T-cell (primary cell): ENCODE data around the gene ACSF3. TPM values are rescaled to one million over a fixed set of nuclear protein-coding genes. Genes with fewer than 3 reads are reported as not detected.

Experiments used
- ATAC-seq, 4 experiments: fragments of 200-7000 bp in 3 of 4; fragments of 150-1000 bp in 1 of 4; cut with Tn5 transposase; replicated peaks in 1 of 4; 1 replicate in 3 of 4; 2 replicates in 1 of 4; pipeline ENCODE4 v1.10.0; 2021; ENCODE audit warnings: moderate library complexity in 3 of 4, mild to moderate bottlenecking in 2 of 4, moderate number of reproducible peaks in 1 of 4
- CTCF ChIA-PET, 2 donors: fragments of 300-600 bp; sonication (Branson Sonifier 250); formaldehyde crosslinking; loops; one replicate each; lab custom pipeline; 2022; ENCODE audit warnings: antibody characterized with exemption in 2 of 2; lab: Charles Lee
- POLR2A ChIA-PET, 2 donors: fragments of 300-600 bp; sonication (Branson Sonifier 250); formaldehyde crosslinking; loops; one replicate each; lab custom pipeline; 2022; ENCODE audit warnings: antibody characterized with exemption in 2 of 2; lab: Charles Lee
- DNase-seq, 35 experiments: peaks; one replicate each; pipeline versions ENCODE4 v3.0.0 to v3.0.0-alpha.2; 2013 to 2023
- H3K27ac ChIP-seq: one replicate; pipeline ENCODE4 v1.5.1; 2013; ENCODE audit warnings: low read length
- H3K27me3 ChIP-seq, 2 experiments: replicated peaks in 1 of 2; 1 replicate in 1 of 2; 2 replicates in 1 of 2; pipeline versions ENCODE4 v1.6.1 to v1.7.0; 2013; ENCODE audit warnings: low read length in 1 of 2, mixed read lengths in 1 of 2; ENCODE audit not compliant: control insufficient read depth in 2 of 2, insufficient read depth in 2 of 2; ENCODE audit errors: extremely low read depth in 1 of 2
- H3K36me3 ChIP-seq, 2 donors: 1 replicate in 1 of 2; 2 replicates in 1 of 2; pipeline versions ENCODE4 v1.6.1 to v1.7.0; 2013; ENCODE audit warnings: low read length in 1 of 2; ENCODE audit not compliant: control insufficient read depth in 2 of 2, insufficient read depth in 1 of 2; ENCODE audit errors: extremely low read depth in 1 of 2
- H3K4me1 ChIP-seq, 2 experiments: 1 replicate in 1 of 2; 2 replicates in 1 of 2; pipeline versions ENCODE4 v1.6.1 to v1.7.0; 2013; ENCODE audit warnings: low read length in 2 of 2, mixed read lengths in 1 of 2; ENCODE audit not compliant: insufficient read depth in 2 of 2, control insufficient read depth in 1 of 2; ENCODE audit errors: extremely low read depth in 1 of 2
- H3K4me3 ChIP-seq, 2 donors: 1 replicate in 1 of 2; 2 replicates in 1 of 2; pipeline versions ENCODE4 v1.5.1 to v1.7.0; 2013; ENCODE audit warnings: mild to moderate bottlenecking in 2 of 2, low read length in 1 of 2, moderate library complexity in 1 of 2; ENCODE audit not compliant: control insufficient read depth in 1 of 2; ENCODE audit errors: extremely low read depth in 1 of 2
- H3K9me3 ChIP-seq: 2 replicates; pipeline ENCODE4 v1.7.0; 2013
- H3K27ac Mint-ChIP-seq, 2 donors: one replicate each; pipeline ENCODE4 v1.8.0; 2020 to 2021; ENCODE audit warnings: mild to moderate bottlenecking in 2 of 2, mixed read lengths in 2 of 2
- H3K27me3 Mint-ChIP-seq, 2 donors: one replicate each; pipeline ENCODE4 v1.8.0; 2021 to 2022; ENCODE audit warnings: mixed read lengths in 2 of 2
- H3K36me3 Mint-ChIP-seq: one replicate; pipeline ENCODE4 v1.8.0; 2021; ENCODE audit warnings: mixed read lengths
- H3K4me1 Mint-ChIP-seq, 3 donors: one replicate each; pipeline ENCODE4 v1.8.0; 2020 to 2022; ENCODE audit warnings: mixed read lengths in 3 of 3, mild to moderate bottlenecking in 1 of 3
- H3K4me3 Mint-ChIP-seq, 3 donors: one replicate each; pipeline ENCODE4 v1.8.0; 2020 to 2022; ENCODE audit warnings: mild to moderate bottlenecking in 3 of 3, mixed read lengths in 3 of 3, moderate library complexity in 3 of 3
- H3K9me3 Mint-ChIP-seq, 3 donors: one replicate each; pipeline ENCODE4 v1.8.0; 2020 to 2022; ENCODE audit warnings: mixed read lengths in 3 of 3
- WGBS: methylation state at CpG from one replicate; pipeline ENCODE4 v1.1.5; 2013; ENCODE audit warnings: missing lambda C conversion rate; ENCODE audit not compliant: insufficient coverage; 5-methylcytosine and 5-hydroxymethylcytosine counted together
- total RNA-seq, 35 experiments: library from RNA in 6 of 35; stranded (reverse) in 6 of 35; fragments of 120-200 nt in 1 of 35; gene quantifications; one replicate each; pipeline versions ENCODE4 v1.2.1 to v1.2.4 and lab custom pipeline; 2013 to 2026

ACSF3 gene
- total RNA-seq, 5 donors from 2014 or later (not counting 1 experiment from before 2014, with no cell fraction given), result 70.5 to 102 (median 79.9) TPM

DNA sequence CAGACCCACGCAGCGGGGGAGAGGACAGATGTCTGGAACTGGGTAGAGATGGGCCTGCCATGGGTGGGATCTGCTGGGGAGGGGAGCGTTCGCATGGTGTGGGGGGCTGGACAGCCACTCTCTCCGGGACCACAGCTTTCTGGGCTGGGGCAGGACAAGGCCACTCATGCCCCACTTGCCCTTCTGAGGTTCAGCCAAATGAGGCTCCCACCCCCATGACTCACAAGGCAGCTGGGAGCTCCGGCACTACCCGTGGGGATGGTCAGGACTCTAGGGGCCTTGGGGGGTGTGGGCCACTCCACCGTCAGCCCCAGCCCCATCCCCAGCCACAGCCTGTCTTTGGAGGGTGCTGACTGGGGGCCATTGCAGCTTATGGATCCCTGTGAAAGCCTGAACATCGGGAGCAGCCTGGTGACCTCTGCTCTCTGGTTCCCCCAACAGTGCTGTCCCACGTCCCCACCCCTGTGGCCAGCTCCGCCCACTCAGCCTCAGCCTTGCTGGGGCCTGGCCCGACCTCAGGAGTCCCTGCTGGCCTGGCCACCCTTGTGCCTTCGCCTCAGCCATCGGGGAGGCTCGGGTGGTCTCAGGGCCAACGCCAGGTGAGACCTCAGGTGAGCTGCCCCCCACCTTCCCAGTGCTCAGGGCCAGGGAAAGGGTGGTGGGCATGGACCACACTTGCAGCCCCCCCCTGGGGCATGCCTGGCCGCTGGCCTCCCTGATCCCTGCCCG lies 73.2 kb downstream of the ACSF3 start:
- POLR2A ChIA-PET, result no interaction called here
- WGBS, result 71% methylated on average over 11 of the region's 18 CpGs

DNA sequence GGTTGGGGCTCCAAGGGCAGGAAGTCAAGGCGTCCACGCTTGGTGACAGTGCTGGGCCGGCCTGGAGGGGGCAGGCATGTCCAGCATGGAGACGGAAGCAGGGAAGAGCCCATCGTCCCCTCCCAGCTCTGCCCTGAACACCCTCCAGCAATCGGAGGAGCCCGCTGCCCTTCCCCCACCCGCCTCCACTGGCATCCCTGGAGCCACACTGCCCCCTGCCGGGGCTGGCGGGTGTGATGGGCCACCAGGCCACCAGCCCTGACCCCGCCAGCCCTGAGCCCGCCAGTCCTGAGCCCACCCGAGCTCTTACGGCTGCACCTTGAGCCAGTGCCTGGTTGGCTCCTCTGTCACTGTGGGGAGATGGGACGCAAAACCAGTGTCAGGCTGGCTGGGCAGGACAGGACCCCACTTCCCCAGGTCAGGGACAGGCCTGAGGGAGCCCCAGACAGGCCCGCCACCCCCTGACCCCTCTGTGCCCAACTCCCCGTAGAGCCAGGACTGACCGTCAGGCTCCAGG lies 73.8 kb downstream of the ACSF3 start:
- POLR2A ChIA-PET, result no interaction called here
- Histone ChIP-seq H3K4me1 (peaks cover 10 to 37% of the 10 kb centered on the region in 2 experiments), H3K9me3 (no peaks in the 10 kb centered on the region), H3K27ac (no peak overlapping the region), H3K27me3 (peaks cover 0 to 50% of the 10 kb centered on the region in 2 experiments), H3K4me3 (no peak overlapping the region), H3K36me3 (no peaks in the 10 kb centered on the region)
- no peaks in the 10 kb centered on the region for H3K36me3 Mint-ChIP-seq
- CTCF ChIA-PET, result interaction anchor here in 1 of 2 donors (0.7 to 1.0 kb wide), 2 partner anchors 357 to 386 kb away, joined by 3 to 4 read pairs; no protein-coding TSS in a partner anchor
- no peak overlapping the region for H3K4me3 Mint-ChIP-seq
- peaks cover 7 to 12% (median 10%) of the 10 kb centered on the region in 3 donors for H3K4me1 Mint-ChIP-seq
- H3K27ac Mint-ChIP-seq, result no peak overlapping the region
- peaks cover 0 to 7% of the 10 kb centered on the region in 2 donors for H3K27me3 Mint-ChIP-seq
- H3K9me3 Mint-ChIP-seq, result no peaks in the 10 kb centered on the region
- 18% methylated on average over 17 of the region's 18 CpGs for WGBS
- ATAC-seq (peak in 3 of 4 experiments; percentile 17 to 24 (median 23)), DNase-seq (peak; percentile 48 to 89 (median 77))

More for the DNA sequence above, 73.2 kb downstream of the ACSF3 start:
- peaks cover 10 to 33% of the 10 kb centered on the region in 2 experiments for H3K4me1 ChIP-seq
- Mint-ChIP-seq H3K27me3 (peaks cover 0 to 7% of the 10 kb centered on the region in 2 donors), H3K4me3 (no peak overlapping the region), H3K36me3 (no peaks in the 10 kb centered on the region), H3K9me3 (no peaks in the 10 kb centered on the region), H3K27ac (no peak overlapping the region), H3K4me1 (peaks cover 7 to 12% (median 10%) of the 10 kb centered on the region in 3 donors)
- CTCF ChIA-PET, result interaction anchor here in 1 of 2 donors (0.7 to 1.0 kb wide), 2 partner anchors 356 to 385 kb away, joined by 3 to 4 read pairs; no protein-coding TSS in a partner anchor
- ATAC-seq (no peak), DNase-seq (no peak)
- no peaks in the 10 kb centered on the region for H3K36me3 ChIP-seq
- no peaks in the 10 kb centered on the region for H3K9me3 ChIP-seq
- H3K4me3 ChIP-seq, result no peak overlapping the region
- H3K27ac ChIP-seq, result no peak overlapping the region
- H3K27me3 ChIP-seq, result peaks cover 0 to 50% of the 10 kb centered on the region in 2 experiments

DNA sequence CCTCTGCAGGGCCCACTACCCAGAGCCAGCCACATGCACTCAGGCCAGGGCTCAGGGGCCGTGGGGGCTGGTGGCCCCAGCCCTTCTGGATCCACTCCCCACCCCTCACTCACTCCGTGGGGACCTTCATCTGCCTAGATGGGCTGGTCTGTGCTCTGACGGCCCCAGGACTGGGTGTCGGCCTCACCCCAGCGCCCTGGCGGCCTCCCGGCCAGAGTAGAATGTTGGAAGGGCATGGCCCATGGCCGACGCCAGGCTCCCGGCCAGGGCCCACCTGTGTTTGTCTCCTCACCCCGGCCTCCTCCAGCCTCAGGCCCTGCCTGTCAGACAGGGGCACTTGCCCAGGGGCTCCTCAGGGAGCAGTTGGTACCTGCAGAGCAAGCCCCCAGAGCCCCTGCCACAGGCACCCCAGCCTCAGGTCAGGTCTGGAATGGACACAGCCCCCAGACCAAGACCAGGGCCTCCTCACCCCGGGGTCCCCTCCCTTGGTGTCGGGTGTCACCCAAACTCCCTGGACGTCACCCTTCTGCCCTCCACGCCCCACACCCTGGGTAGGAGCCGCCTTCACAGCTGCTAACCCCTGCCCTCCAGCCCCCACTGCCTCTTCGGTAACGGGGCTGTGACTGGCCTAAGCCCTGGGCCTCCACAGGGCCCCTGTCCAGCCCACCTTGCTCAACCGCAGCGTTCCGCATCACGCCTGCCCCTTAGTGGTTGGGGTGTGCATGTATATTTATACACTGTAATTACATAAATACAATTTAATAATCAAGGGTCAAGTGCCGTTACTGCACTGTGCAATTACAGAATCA lies 74.9 kb downstream of the ACSF3 start:
- 90% methylated on average over 13 of the region's 23 CpGs for WGBS
- Histone ChIP-seq H3K4me1 (peaks cover 10 to 37% of the 10 kb centered on the region in 2 experiments), H3K36me3 (no peaks in the 10 kb centered on the region), H3K27ac (no peak overlapping the region), H3K9me3 (no peaks in the 10 kb centered on the region), H3K27me3 (peaks cover 0 to 50% of the 10 kb centered on the region in 2 experiments), H3K4me3 (no peak overlapping the region)
- Mint-ChIP-seq H3K4me1 (peaks cover 7 to 12% (median 10%) of the 10 kb centered on the region in 3 donors), H3K27me3 (peaks cover 0 to 7% of the 10 kb centered on the region in 2 donors), H3K36me3 (no peaks in the 10 kb centered on the region), H3K9me3 (no peaks in the 10 kb centered on the region), H3K27ac (no peak overlapping the region), H3K4me3 (no peak overlapping the region)
- DNase-seq (no peak), ATAC-seq (no peak)
- ChIA-PET POLR2A (no interaction called here), CTCF (no interaction called here)

DNA sequence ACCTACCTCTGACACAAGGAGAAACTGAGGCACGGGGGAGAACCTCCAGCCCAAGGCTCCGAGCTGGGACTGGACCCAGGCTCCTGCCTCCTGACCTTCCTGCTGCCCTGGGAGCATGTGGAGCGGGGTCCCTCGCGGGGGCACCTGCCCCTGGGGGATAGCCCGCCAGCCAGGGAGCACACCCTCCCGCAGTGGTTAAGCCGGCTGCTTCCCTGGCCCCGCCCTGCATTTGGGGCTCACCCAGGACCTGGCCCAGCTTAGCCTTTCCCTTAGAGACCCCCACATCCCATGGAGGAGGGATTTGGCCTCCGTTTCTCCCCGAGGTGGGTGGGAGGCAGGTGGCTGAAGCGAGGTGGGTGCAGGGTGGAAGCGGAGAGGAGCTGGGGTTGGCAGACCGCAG lies 76.1 kb downstream of the ACSF3 start:
- Mint-ChIP-seq H3K36me3 (no peaks in the 10 kb centered on the region), H3K4me1 (peaks cover 7 to 12% (median 10%) of the 10 kb centered on the region in 3 donors), H3K4me3 (no peak overlapping the region), H3K27ac (no peak overlapping the region), H3K27me3 (peaks cover 0 to 3% of the 10 kb centered on the region in 2 donors), H3K9me3 (no peaks in the 10 kb centered on the region)
- ChIA-PET POLR2A (no interaction called here), CTCF (interaction anchor here in 1 of 2 donors (0.5 kb wide), 1 partner anchor 600 kb away, joined by 5 read pairs; no protein-coding TSS in a partner anchor)
- 70% methylated on average over 6 of the region's 14 CpGs for WGBS
- Histone ChIP-seq H3K27ac (no peak overlapping the region), H3K4me1 (peaks cover 10 to 37% of the 10 kb centered on the region in 2 experiments), H3K9me3 (no peaks in the 10 kb centered on the region), H3K36me3 (no peaks in the 10 kb centered on the region), H3K27me3 (peaks cover 0 to 48% of the 10 kb centered on the region in 2 experiments), H3K4me3 (no peak overlapping the region)
- DNase-seq (no peak), ATAC-seq (no peak)

DNA sequence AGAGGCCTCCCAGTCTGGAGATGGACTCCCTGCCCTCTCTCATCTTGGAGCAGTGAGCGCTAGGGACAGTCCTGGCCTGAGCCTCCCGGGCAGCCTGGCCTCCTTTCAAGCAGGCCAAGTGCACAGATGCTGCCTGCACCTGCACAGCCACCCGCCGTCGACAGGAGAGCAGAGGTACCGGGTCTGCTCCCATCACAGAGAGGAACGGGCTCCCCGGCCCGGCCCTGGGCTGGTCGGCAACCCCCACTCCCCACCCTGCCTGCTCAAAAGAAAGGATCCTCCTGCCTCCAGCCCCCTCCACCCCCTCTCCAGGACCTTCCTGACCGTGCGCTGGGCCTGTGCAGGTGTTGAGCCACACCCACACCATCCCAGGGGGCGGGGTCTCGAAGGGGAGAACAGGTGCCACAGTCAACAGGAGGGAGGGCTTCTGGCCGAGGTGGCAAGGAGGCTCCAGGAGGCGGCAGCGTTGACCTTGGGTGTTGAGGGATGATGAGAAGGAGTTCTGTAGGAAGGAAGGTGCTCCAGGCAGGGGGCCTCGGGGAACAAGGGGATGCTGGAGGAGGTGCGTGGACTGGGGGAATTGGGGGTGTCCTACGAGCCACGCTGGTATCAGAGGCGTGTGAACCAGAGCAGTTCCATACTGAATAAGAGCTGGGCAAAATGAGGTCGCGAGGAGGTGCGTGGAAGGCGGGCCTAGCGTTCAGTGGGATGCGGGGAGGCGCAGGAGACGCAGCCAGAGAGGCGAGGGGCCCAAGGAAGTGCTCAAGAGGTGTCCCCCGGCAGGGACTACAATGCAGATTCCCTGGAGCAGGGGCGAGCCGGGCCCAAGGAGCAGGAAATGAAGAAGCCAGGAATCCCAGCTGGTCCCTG lies 76.9 kb downstream of the ACSF3 start:
- ATAC-seq (peak in 2 of 4 experiments; percentile 0 to 1), DNase-seq (peak in 5 of 35 experiments; percentile 17 to 41 (median 26))
- H3K9me3 Mint-ChIP-seq, result no peaks in the 10 kb centered on the region
- CTCF ChIA-PET, result interaction anchor here (0.5 to 0.9 kb wide), 2 partner anchors 22 to 336 kb away, joined by 3 to 7 read pairs; no protein-coding TSS in a partner anchor
- WGBS, result 31% methylated on average over 27 of the region's 34 CpGs
- H3K4me3 ChIP-seq, result peak overlapping the region; percentile 48 to 58
- H3K27ac Mint-ChIP-seq, result no peak overlapping the region
- peaks cover 0 to 51% of the 10 kb centered on the region in 2 experiments for H3K27me3 ChIP-seq
- H3K36me3 ChIP-seq, result no peaks in the 10 kb centered on the region
- peaks cover 7 to 12% (median 10%) of the 10 kb centered on the region in 3 donors for H3K4me1 Mint-ChIP-seq
- H3K4me1 ChIP-seq, result peaks cover 10 to 37% of the 10 kb centered on the region in 2 experiments
- H3K36me3 Mint-ChIP-seq, result no peaks in the 10 kb centered on the region
- POLR2A ChIA-PET, result no interaction called here
- H3K27ac ChIP-seq, result no peak overlapping the region
- peak overlapping the region; percentile 61 to 74 (median 66) for H3K4me3 Mint-ChIP-seq
- H3K27me3 Mint-ChIP-seq, result peaks cover 0 to 3% of the 10 kb centered on the region in 2 donors
- no peaks in the 10 kb centered on the region for H3K9me3 ChIP-seq
